WERI-Rb-1 (cell line): ENCODE data around the gene ANTXR2.

Source experiments
- DNase-seq: peaks from one replicate; pipeline ENCODE4 v3.0.0-alpha.2; 2020
- H3K27ac ChIP-seq: fragments of 250-450 bp; sonication (Bioruptor Pico); 2 replicates; pipeline ENCODE4 v1.5.1; 2020; ENCODE audit warnings: mild to moderate bottlenecking, moderate library complexity
- H3K27me3 ChIP-seq: fragments of 250-450 bp; sonication (Bioruptor Pico); 2 replicates; pipeline ENCODE4 v1.5.1; 2021; ENCODE audit warnings: mild to moderate bottlenecking, low read depth, moderate library complexity; ENCODE audit not compliant: insufficient read depth, severe bottlenecking
- H3K36me3 ChIP-seq: fragments of 250-450 bp; sonication (Bioruptor Pico); 2 replicates; pipeline ENCODE4 v1.5.1; 2020; ENCODE audit warnings: mild to moderate bottlenecking, moderate library complexity
- H3K4me3 ChIP-seq: 2 replicates; pipeline ENCODE4 v1.5.1; 2011; ENCODE audit warnings: low read depth, mild to moderate bottlenecking, control low read depth, low read length
- H3K9me3 ChIP-seq: fragments of 250-450 bp; sonication (Bioruptor Pico); 2 replicates; pipeline ENCODE4 v1.5.1; 2021; ENCODE audit warnings: mild to moderate bottlenecking, moderate library complexity; ENCODE audit not compliant: severe bottlenecking
- TF ChIP-seq, protein P1 (sequence below): IDR thresholded peaks from 2 replicates; pipeline ENCODE4 v1.5.1; 2011; ENCODE audit warnings: low read depth, mild to moderate bottlenecking, control low read depth, inconsistent platforms, low read length

The ANTXR2 gene

DNA sequence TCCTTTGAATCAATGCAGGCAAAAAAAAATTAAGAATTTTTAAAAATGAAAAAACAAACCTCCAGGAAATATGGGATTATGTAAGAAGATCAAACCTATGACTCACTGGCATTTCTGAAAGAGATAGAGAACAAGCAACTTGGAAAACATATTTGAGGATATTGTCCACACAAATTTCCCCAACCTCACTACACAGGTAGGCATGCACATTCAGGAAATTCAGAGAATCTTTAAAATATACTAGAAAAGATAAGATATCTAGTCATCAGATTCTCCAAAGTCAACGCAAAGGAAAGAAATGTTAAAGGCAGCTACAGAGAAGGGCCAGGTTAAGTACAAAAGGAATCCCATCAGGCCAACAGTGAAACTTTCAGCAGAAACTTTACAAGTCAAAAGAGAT, 85.6 kb downstream of the ANTXR2 start:
- no peaks in the 10 kb centered on the region; the same call in 1 of the 2 replicates for H3K36me3 ChIP-seq
- peaks cover 6% of the 10 kb centered on the region for H3K9me3 ChIP-seq
- H3K27ac ChIP-seq: no peak overlapping the region
- no peak for DNase-seq
- TF ChIP-seq, protein P1, sequence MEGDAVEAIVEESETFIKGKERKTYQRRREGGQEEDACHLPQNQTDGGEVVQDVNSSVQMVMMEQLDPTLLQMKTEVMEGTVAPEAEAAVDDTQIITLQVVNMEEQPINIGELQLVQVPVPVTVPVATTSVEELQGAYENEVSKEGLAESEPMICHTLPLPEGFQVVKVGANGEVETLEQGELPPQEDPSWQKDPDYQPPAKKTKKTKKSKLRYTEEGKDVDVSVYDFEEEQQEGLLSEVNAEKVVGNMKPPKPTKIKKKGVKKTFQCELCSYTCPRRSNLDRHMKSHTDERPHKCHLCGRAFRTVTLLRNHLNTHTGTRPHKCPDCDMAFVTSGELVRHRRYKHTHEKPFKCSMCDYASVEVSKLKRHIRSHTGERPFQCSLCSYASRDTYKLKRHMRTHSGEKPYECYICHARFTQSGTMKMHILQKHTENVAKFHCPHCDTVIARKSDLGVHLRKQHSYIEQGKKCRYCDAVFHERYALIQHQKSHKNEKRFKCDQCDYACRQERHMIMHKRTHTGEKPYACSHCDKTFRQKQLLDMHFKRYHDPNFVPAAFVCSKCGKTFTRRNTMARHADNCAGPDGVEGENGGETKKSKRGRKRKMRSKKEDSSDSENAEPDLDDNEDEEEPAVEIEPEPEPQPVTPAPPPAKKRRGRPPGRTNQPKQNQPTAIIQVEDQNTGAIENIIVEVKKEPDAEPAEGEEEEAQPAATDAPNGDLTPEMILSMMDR: no peak
- no peak overlapping the region for H3K4me3 ChIP-seq
- H3K27me3 ChIP-seq: no peaks in the 10 kb centered on the region

DNA sequence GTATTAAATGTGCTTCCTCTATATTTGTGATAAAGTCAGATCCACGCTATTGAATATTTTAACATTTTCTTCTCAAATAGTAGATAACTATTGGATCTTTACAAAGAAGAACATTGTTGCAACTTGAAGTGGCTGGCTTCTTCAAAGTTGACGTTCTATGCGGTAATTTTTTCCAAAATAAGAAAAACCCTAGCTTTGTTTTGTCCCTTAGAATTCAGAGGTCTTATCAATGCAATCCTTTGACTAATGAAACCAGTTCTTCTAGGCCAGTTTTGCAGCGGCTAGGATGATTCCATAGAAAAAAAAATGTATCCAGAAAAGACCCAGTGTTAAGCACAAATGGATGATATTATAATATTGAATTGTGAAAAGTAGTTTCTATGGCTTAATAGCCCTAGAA, 89.6 kb downstream of the ANTXR2 start:
- H3K27me3 ChIP-seq: no peaks in the 10 kb centered on the region
- no peak overlapping the region for H3K27ac ChIP-seq
- DNase-seq: no peak
- TF ChIP-seq, protein P1: no peak
- H3K9me3 ChIP-seq: no peaks in the 10 kb centered on the region
- H3K36me3 ChIP-seq: no peaks in the 10 kb centered on the region; the same call in 1 of the 2 replicates
- H3K4me3 ChIP-seq: no peak overlapping the region

DNA sequence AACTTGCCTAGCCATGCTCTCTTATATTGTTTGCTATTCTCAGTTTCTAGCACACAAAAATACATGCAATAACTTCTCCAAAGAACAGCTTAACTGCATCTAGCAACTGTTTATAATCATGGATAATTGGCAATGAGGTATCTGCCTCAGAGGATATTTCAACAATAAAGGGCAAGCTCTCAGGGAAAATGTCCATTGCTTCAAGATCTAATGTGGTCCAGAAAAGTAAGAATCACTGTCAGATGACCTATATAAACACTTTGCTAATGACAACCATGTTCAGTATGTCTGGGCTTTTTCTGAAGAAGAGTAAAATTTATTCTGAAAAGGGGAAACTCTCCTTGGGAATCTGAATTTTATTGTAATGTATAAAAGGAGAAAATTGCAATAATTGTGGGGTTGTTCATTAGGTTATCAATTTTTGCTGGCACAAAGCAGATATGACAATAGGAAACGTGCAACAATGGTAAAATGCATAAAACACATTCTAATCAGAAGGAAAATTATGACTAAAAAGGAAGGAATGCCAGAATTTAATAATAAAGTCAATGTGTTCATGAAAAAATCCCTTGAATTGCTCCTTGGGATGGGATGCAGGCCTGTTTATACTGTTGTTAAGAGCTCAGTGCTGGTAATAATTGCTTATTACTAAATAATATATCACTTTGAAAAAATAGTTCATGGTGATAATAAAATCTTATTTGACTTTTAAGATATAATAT, 90.3 kb downstream of the ANTXR2 start:
- H3K27me3 ChIP-seq: no peaks in the 10 kb centered on the region
- no peak overlapping the region for H3K27ac ChIP-seq
- H3K9me3 ChIP-seq: no peaks in the 10 kb centered on the region
- no peak for DNase-seq
- TF ChIP-seq, protein P1: no peak
- H3K4me3 ChIP-seq: no peak overlapping the region
- H3K36me3 ChIP-seq: peaks cover 2% of the 10 kb centered on the region; the same call in 1 of the 2 replicates

DNA sequence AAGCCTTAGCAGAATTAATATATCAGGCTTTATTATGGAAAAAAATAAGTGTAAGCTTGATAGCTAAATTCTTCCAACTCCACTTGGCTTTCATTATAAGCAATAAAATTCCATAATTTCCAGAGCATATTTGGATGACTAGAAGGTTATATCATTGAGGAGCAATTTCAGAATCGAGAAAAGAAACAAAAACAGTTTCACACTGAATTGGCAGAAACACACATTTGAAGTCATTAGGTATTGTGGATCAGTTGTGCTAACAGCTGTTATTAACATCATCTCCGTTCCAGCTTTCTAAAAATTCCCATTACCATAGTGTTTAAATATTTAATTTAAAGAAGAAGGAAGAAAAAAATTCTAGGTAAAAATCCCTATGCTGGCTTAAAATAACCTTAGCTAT, 92.6 kb downstream of the ANTXR2 start:
- TF ChIP-seq, protein P1: no peak
- H3K4me3 ChIP-seq: no peak overlapping the region
- peaks cover 16% of the 10 kb centered on the region for H3K36me3 ChIP-seq
- H3K9me3 ChIP-seq: no peaks in the 10 kb centered on the region
- no peak for DNase-seq
- no peak overlapping the region for H3K27ac ChIP-seq
- no peaks in the 10 kb centered on the region for H3K27me3 ChIP-seq

DNA sequence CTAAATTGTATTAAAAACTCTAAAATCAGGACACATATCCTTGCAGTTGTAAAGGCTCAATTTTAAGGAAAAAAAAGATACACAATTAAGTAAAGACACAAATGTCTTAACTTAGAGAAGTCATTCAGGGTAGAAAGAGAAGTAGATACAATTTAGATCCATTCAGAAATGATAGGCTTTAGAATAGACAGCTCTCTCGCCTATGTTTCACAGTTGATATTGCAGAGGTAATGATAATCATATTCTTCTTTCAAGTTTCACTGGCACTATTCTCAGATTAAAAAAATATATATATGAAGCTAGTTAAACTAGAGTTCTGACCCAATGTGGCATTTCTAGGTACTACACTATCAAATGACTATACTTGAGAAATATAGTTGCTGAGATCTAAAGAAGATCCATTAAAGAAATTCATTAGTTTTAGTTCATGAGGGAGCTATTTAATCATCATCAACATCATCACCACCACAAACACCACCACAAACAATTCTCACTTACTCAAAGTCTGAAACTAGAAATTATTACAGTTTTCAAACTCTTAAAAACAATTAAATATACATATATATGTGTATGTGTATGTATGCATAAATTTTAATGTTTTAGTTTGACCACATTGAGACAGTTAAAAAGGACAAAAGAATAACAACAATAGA, 93.1 kb downstream of the ANTXR2 start:
- Histone ChIP-seq H3K9me3 (no peaks in the 10 kb centered on the region), H3K4me3 (no peak overlapping the region), H3K36me3 (peaks cover 16% of the 10 kb centered on the region), H3K27ac (no peak overlapping the region), H3K27me3 (no peaks in the 10 kb centered on the region)
- TF ChIP-seq, protein P1: no peak
- no peak for DNase-seq
